K562 (cell line): ENCODE results near the gene TAF8. TPM values are rescaled to one million over a fixed set of nuclear protein-coding genes. Genes with fewer than 3 reads are reported as not detected.

Source experiments
- ATF6 ChIP-seq: sonication (generic); formaldehyde crosslinking; IDR thresholded peaks from 2 replicates; pipeline ENCODE4 v1.4.0; 2020; ENCODE audit warnings: mild to moderate bottlenecking, missing genetic modification reagents
- BRF2 ChIP-seq: IDR thresholded peaks from 3 replicates; pipeline ENCODE4 v1.6.1; 2011; ENCODE audit warnings: borderline replicate concordance, mild to moderate bottlenecking; ENCODE audit not compliant: insufficient read length, insufficient read depth
- CREB1 ChIP-seq, 2 experiments: sonication (generic) in 1 of 2; formaldehyde crosslinking in 1 of 2; IDR thresholded peaks; 2 replicates each; pipeline versions ENCODE4 v1.6.1 to v1.8.0; 2012 to 2022; ENCODE audit warnings: inconsistent platforms in 1 of 2, mild to moderate bottlenecking in 1 of 2, missing genetic modification reagents in 1 of 2, moderate library complexity in 1 of 2
- E2F4 ChIP-seq: sonication (generic); formaldehyde crosslinking; IDR thresholded peaks from 2 replicates; pipeline ENCODE4 v1.8.0; 2022; ENCODE audit warnings: mild to moderate bottlenecking, low read depth, missing genetic modification reagents
- ELF1 ChIP-seq: fragments of 200-800 bp; sonication (Bioruptor generic); IDR thresholded peaks from 2 replicates; pipeline ENCODE4 v1.6.1; 2016; ENCODE audit warnings: missing genetic modification characterization, missing compliant biosample characterization
- FUS ChIP-seq: fragments of 200-400 bp; formaldehyde crosslinking; optimal IDR thresholded peaks from 2 replicates; pipeline ENCODE3; 2017; ENCODE audit warnings: low read depth, low read length
- GATAD2A ChIP-seq: fragments of 450-650 bp; IDR thresholded peaks from 2 replicates; pipeline ENCODE4 v1.6.1; 2017
- HDGF ChIP-seq: fragments of 450-650 bp; IDR thresholded peaks from 2 replicates; pipeline ENCODE4 v1.6.1; 2016
- JUN ChIP-seq, 2 experiments: sonication (generic) in 1 of 2; formaldehyde crosslinking in 1 of 2; IDR thresholded peaks; 2 replicates each; pipeline versions ENCODE4 v1.6.1 to v1.8.0; 2012 to 2022; ENCODE audit warnings: borderline replicate concordance in 2 of 2, mild to moderate bottlenecking in 2 of 2, improper control_type of control experiment in 1 of 2, low read depth in 1 of 2, low read length in 1 of 2, missing genetic modification reagents in 1 of 2
- KAT2B ChIP-seq: IDR thresholded peaks from one replicate; pipeline ENCODE4 v1.6.1; 2012; ENCODE audit warnings: low read depth, mild to moderate bottlenecking, control low read depth, inconsistent platforms, low read length, moderate library complexity
- KAT7 ChIP-seq: sonication (generic); formaldehyde crosslinking; IDR thresholded peaks from 2 replicates; pipeline ENCODE4 v1.8.0; 2022; ENCODE audit warnings: missing genetic modification reagents, mild to moderate bottlenecking, borderline replicate concordance
- SMAD2 ChIP-seq: fragments of 150-350 bp; IDR thresholded peaks from 2 replicates; pipeline ENCODE4 v1.6.1; 2014; ENCODE audit warnings: low read depth, mild to moderate bottlenecking, low read length
- SNRNP70 ChIP-seq: fragments of 200-400 bp; formaldehyde crosslinking; optimal IDR thresholded peaks from 2 replicates; pipeline ENCODE3; 2017; ENCODE audit warnings: low read depth, low read length
- TGIF2 ChIP-seq: sonication (generic); formaldehyde crosslinking; IDR thresholded peaks from 2 replicates; pipeline ENCODE4 v1.8.1; 2022; ENCODE audit warnings: mild to moderate bottlenecking, missing genetic modification reagents, moderate library complexity
- ZNF12 ChIP-seq: sonication (generic); formaldehyde crosslinking; IDR thresholded peaks from 2 replicates; pipeline ENCODE4 v1.4.0; 2020; ENCODE audit warnings: mild to moderate bottlenecking, missing genetic modification reagents
- ZNF395 ChIP-seq: fragments of 200-800 bp; sonication (Bioruptor generic); IDR thresholded peaks from 2 replicates; pipeline ENCODE4 v1.6.1; 2017; ENCODE audit warnings: missing genetic modification characterization, missing compliant biosample characterization
- ZNF699 ChIP-seq: fragments of 250-450 bp; sonication (Bioruptor Pico); IDR thresholded peaks from 2 replicates; pipeline ENCODE4 v1.8.0; 2021; ENCODE audit warnings: mild to moderate bottlenecking, moderate library complexity; ENCODE audit not compliant: insufficient replicate concordance
- ZZZ3 ChIP-seq: fragments of 450-650 bp; IDR thresholded peaks from 2 replicates; pipeline ENCODE4 v1.6.1; 2016; ENCODE audit warnings: antibody characterized with exemption, mild to moderate bottlenecking, moderate library complexity
- polyA plus RNA-seq, 8 experiments: library from polyadenylated mRNA; depleted of rRNA in 4 of 8; stranded (reverse) in 5 of 8; unstranded in 3 of 8; fragments of >200 nt; fragmentation: Nextera tagmentation in 2 of 8; fragmentation: Illumina TruSeq in 1 of 8; extraction: Ambion mirVana in 2 of 8; extraction: Trizol in 1 of 8; gene quantifications; 2 replicates each; pipeline versions ENCODE4 v1.2.1 to v1.2.3, GENCODE V29; 2011 to 2014; ENCODE audit warnings: inconsistent platforms in 1 of 8, missing spikeins in 1 of 8
- total RNA-seq, 7 experiments: library from RNA; depleted of rRNA in 6 of 7; stranded (reverse); fragments of >200 nt in 6 of 7; fragmentation: Illumina TruSeq in 2 of 7; extraction: Trizol in 2 of 7; gene quantifications; 2 replicates each; pipeline versions ENCODE4 v1.2.1 to v1.2.3, GENCODE V29; 2011 to 2021; ENCODE audit warnings: low replicate concordance in 1 of 7
- TF ChIP-seq, protein P1 (sequence below): sonication (generic); IDR thresholded peaks from 2 replicates; pipeline ENCODE4 v1.6.1; 2016

TAF8 gene
- total and polyA plus RNA-seq, 9 of the 15 experiments (the other 6 are each of a cell fraction or from before 2014, with no cell fraction given), result 29.4 to 84.0 (median 52.6) TPM

DNA sequence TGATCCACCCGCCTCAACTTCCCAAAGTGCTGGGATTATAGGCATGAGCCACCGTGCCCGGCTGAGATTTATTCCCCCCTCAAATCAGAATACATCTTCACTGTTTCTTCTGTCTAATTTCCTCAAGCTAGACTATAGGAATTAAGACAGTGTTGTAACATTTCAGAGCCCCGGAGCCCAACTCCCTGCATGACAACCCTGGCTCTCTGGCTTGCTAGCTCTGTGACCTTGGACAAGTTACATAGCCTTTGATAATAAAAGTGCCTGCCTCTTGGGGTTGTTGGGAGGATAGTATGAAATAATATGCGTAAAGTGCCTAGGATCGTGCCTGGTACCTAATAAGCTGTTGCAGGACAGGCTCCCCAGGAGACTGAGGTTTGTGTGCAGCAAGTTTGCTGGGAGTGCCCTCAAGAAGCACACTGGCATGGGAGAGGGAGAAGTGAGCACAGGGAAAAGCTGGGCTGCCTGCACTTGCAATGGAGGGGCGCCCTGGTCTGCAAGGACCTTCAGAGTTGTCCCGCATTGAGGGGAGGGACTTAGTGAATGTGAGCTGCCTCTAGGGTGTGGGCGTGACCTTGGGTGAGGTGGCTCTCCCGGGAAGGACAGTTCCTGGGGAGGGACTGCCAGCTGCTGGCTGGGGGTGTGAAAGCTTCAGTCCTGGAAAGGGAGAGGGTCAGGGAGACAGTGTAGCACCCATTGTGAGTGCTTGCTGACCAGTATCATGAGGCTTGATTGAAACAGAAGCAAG is 43.4 kb downstream of the TAF8 start (continued):
- no peak for TF ChIP-seq E2F4 (CRISPR knock-in tag)
- TF ChIP-seq SNRNP70, result no peak
- no peak for TF ChIP-seq ATF6 (CRISPR knock-in tag)
- no peak for TF ChIP-seq SMAD2
- TF ChIP-seq, protein P1, sequence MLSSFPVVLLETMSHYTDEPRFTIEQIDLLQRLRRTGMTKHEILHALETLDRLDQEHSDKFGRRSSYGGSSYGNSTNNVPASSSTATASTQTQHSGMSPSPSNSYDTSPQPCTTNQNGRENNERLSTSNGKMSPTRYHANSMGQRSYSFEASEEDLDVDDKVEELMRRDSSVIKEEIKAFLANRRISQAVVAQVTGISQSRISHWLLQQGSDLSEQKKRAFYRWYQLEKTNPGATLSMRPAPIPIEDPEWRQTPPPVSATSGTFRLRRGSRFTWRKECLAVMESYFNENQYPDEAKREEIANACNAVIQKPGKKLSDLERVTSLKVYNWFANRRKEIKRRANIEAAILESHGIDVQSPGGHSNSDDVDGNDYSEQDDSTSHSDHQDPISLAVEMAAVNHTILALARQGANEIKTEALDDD, result no peak
- 0 out of 2 replicates have a peak, but pooled peaks have one; percentile 7 for TF ChIP-seq CREB1 (IDR thresholded peaks at IDR 0.05)
- TF ChIP-seq CREB1 (CRISPR knock-in tag; IDR thresholded peaks at IDR 0.05), result no peak
- TF ChIP-seq ELF1 (tag), result no peak
- TF ChIP-seq FUS, result no peak
- TF ChIP-seq HDGF, result peak; percentile 81; the same call in 1 of the 2 replicates
- no peak for TF ChIP-seq TGIF2 (CRISPR knock-in tag)
- no peak for TF ChIP-seq GATAD2A
- TF ChIP-seq ZNF699 (CRISPR knock-in tag), result no peak
- no peak for TF ChIP-seq ZZZ3
- no peak for TF ChIP-seq ZNF12
- TF ChIP-seq KAT7 (CRISPR knock-in tag), result no peak
- no peak for TF ChIP-seq KAT2B
- TF ChIP-seq ZNF395 (CRISPR knock-in tag), result no peak
- TF ChIP-seq BRF2, result no peak
- TF ChIP-seq JUN (IDR thresholded peaks at IDR 0.05; ENCODE audit: borderline replicate concordance, low read depth, low read length), result no peak
- TF ChIP-seq JUN (CRISPR knock-in tag; IDR thresholded peaks at IDR 0.05; ENCODE audit: borderline replicate concordance), result no peak
